Measurements from ENCODE around the gene MADCAM1.

GRCh38 chr19:525029-525428 is 28.7 kb downstream of the MADCAM1 start:
- no peak for TF ChIP-seq CTCF (conservative IDR thresholded peaks at IDR 0.05 in 1 of 2, IDR thresholded peaks at IDR 0.05 in 1 of 2; ENCODE audit: extremely low read depth in 1 of 2, insufficient read depth in 1 of 2, low read depth in 1 of 2, low read length in 2 of 2)
- no peak for TF ChIP-seq EZH2 (IDR thresholded peaks at IDR 0.05; ENCODE audit: borderline replicate concordance, low read length)

Data from mammary epithelial cell (primary cell).